IMR-90 (cell line): Measurements from ENCODE around the gene IL13. TPM values are rescaled to one million over a fixed set of nuclear protein-coding genes. Genes with fewer than 3 reads are reported as not detected.

ENCODE experiments used
- ATAC-seq: fragments of 200-7000 bp; cut with Tn5 transposase; 2 replicates; pipeline ENCODE4 v1.9.1; 2020; ENCODE audit warnings: low read depth, mild to moderate bottlenecking, moderate library complexity
- BruUV-seq: library from RNA; stranded (reverse); fragments of 400-500 nt; replicated peaks from 2 replicates; lab custom pipeline; 2021; lab: Mats Ljungman, UMichigan
- CTCF ChIA-PET: fragments of 300-600 bp; formaldehyde crosslinking; extraction: SDS; loops from one replicate; lab custom pipeline; 2021; ENCODE audit warnings: antibody characterized with exemption; lab: Yijun Ruan, JAX
- POLR2A ChIA-PET: fragments of 300-600 bp; sonication (Branson Sonifier 250); formaldehyde crosslinking; loops from one replicate; lab custom pipeline; 2022; ENCODE audit warnings: antibody characterized with exemption; ENCODE audit not compliant: unreplicated experiment; lab: Charles Lee
- DNase-seq: peaks from one replicate; pipeline ENCODE4 v3.0.0; 2013
- H2AFZ ChIP-seq: replicated peaks from 2 replicates; pipeline ENCODE3; 2013; ENCODE audit warnings: low read length, mild to moderate bottlenecking; ENCODE audit not compliant: poor library complexity
- H2AK5ac ChIP-seq: 2 replicates; pipeline ENCODE4 v1.6.1; 2013; ENCODE audit warnings: low read depth, low read length, inconsistent platforms
- H2AK9ac ChIP-seq: replicated peaks from 2 replicates; pipeline ENCODE3; 2013; ENCODE audit warnings: mild to moderate bottlenecking, low read depth, low read length, moderate library complexity; ENCODE audit not compliant: poor library complexity
- H2BK120ac ChIP-seq: 2 replicates; pipeline ENCODE4 v1.6.1; 2013; ENCODE audit warnings: low read depth, low read length, inconsistent platforms
- H2BK15ac ChIP-seq: 3 replicates; pipeline ENCODE4 v1.6.1; 2013; ENCODE audit warnings: low read depth, low read length, inconsistent platforms
- H2BK20ac ChIP-seq: 2 replicates; pipeline ENCODE4 v1.6.1; 2013; ENCODE audit warnings: low read depth, mild to moderate bottlenecking, inconsistent platforms, low read length, moderate library complexity
- H2BK5ac ChIP-seq: 2 replicates; pipeline ENCODE4 v1.6.1; 2013; ENCODE audit warnings: mild to moderate bottlenecking, low read depth, low read length, inconsistent platforms; ENCODE audit not compliant: poor library complexity, severe bottlenecking
- H3K14ac ChIP-seq: replicated peaks from 2 replicates; pipeline ENCODE4 v1.6.1; 2013; ENCODE audit warnings: low read depth, low read length, inconsistent platforms
- H3K18ac ChIP-seq: 2 replicates; pipeline ENCODE4 v1.6.1; 2013; ENCODE audit warnings: low read depth, low read length, control low read depth
- H3K23ac ChIP-seq: 2 replicates; pipeline ENCODE4 v1.6.1; 2013; ENCODE audit warnings: low read depth, low read length, inconsistent platforms
- H3K27ac ChIP-seq: 2 replicates; pipeline ENCODE4 v1.5.1; 2013; ENCODE audit warnings: mild to moderate bottlenecking, control low read depth, low read length; ENCODE audit not compliant: insufficient read depth
- H3K27me3 ChIP-seq: 2 replicates; pipeline ENCODE4 v1.6.1; 2013; ENCODE audit warnings: low read length; ENCODE audit not compliant: control insufficient read depth, insufficient read depth
- H3K36me3 ChIP-seq: 2 replicates; pipeline ENCODE4 v1.6.1; 2013; ENCODE audit warnings: low read length, mixed read lengths; ENCODE audit not compliant: control insufficient read depth, insufficient read depth
- H3K4ac ChIP-seq: 2 replicates; pipeline ENCODE4 v1.6.1; 2013; ENCODE audit warnings: low read depth, low read length, inconsistent platforms
- H3K4me1 ChIP-seq: 2 replicates; pipeline ENCODE4 v1.6.1; 2013; ENCODE audit warnings: low read length, mixed read lengths; ENCODE audit not compliant: control insufficient read depth, insufficient read depth
- H3K4me2 ChIP-seq: 2 replicates; pipeline ENCODE4 v1.6.1; 2013; ENCODE audit warnings: low read depth, mild to moderate bottlenecking, control low read depth, low read length, moderate library complexity
- H3K4me3 ChIP-seq: 2 replicates; pipeline ENCODE4 v1.5.1; 2013; ENCODE audit warnings: low read depth, mild to moderate bottlenecking, control low read depth, low read length, moderate library complexity; ENCODE audit not compliant: insufficient read depth
- H3K56ac ChIP-seq: 2 replicates; pipeline ENCODE4 v1.6.1; 2013; ENCODE audit warnings: low read length, inconsistent platforms; ENCODE audit not compliant: insufficient read depth; ENCODE audit errors: extremely low read depth
- H3K79me1 ChIP-seq, 2 experiments: 2 replicates each; pipeline ENCODE4 v1.6.1; 2013; ENCODE audit warnings: low read length in 2 of 2, inconsistent platforms in 1 of 2, low read depth in 1 of 2
- H3K9ac ChIP-seq: 2 replicates; pipeline ENCODE4 v1.6.1; 2013; ENCODE audit warnings: low read depth, low read length, control low read depth
- H3K9me1 ChIP-seq: 2 replicates; pipeline ENCODE4 v1.6.1; 2013; ENCODE audit warnings: low read length, inconsistent platforms; ENCODE audit not compliant: insufficient read depth
- H3K9me3 ChIP-seq: 2 replicates; pipeline ENCODE4 v1.6.1; 2013; ENCODE audit warnings: low read length; ENCODE audit not compliant: control insufficient read depth, insufficient read depth
- H4K20me1 ChIP-seq: 2 replicates; pipeline ENCODE4 v1.6.1; 2013; ENCODE audit warnings: low read length, inconsistent platforms; ENCODE audit not compliant: insufficient read depth
- H4K5ac ChIP-seq: 2 replicates; pipeline ENCODE4 v1.6.1; 2013; ENCODE audit warnings: mild to moderate bottlenecking, low read depth, low read length, control low read depth
- H4K8ac ChIP-seq, 2 experiments: 2 replicates each; pipeline ENCODE4 v1.6.1; 2013; ENCODE audit warnings: low read depth in 2 of 2, low read length in 2 of 2, control low read depth in 1 of 2, inconsistent platforms in 1 of 2
- H4K91ac ChIP-seq: 2 replicates; pipeline ENCODE4 v1.6.1; 2013; ENCODE audit warnings: low read depth, low read length, inconsistent platforms; ENCODE audit not compliant: insufficient read depth
- BHLHE40 ChIP-seq: fragments of 150-350 bp; IDR thresholded peaks from 2 replicates; pipeline ENCODE4 v1.6.1; 2016; ENCODE audit warnings: mild to moderate bottlenecking, low read depth, low read length
- CEBPB ChIP-seq: IDR thresholded peaks from 2 replicates; pipeline ENCODE4 v1.6.1; 2012; ENCODE audit warnings: low read depth, low read length, improper control_type of control experiment
- MAFK ChIP-seq: IDR thresholded peaks from 2 replicates; pipeline ENCODE4 v1.6.1; 2012; ENCODE audit warnings: low read depth, low read length, improper control_type of control experiment
- MXI1 ChIP-seq: IDR thresholded peaks from 2 replicates; pipeline ENCODE4 v1.6.1; 2012; ENCODE audit warnings: low read depth, mild to moderate bottlenecking, low read length, moderate library complexity, borderline replicate concordance
- NFE2L2 ChIP-seq: fragments of 150-350 bp; IDR thresholded peaks from 2 replicates; pipeline ENCODE4 v1.6.1; 2016; ENCODE audit warnings: low read depth, mild to moderate bottlenecking, low read length
- POLR2A ChIP-seq: IDR thresholded peaks from 2 replicates; pipeline ENCODE4 v1.6.1; 2012; ENCODE audit warnings: mild to moderate bottlenecking, low read depth, low read length
- RAD21 ChIP-seq: IDR thresholded peaks from 2 replicates; pipeline ENCODE4 v1.6.1; 2012; ENCODE audit warnings: low read length, improper control_type of control experiment
- RCOR1 ChIP-seq: IDR thresholded peaks from 2 replicates; pipeline ENCODE4 v1.6.1; 2012; ENCODE audit warnings: mild to moderate bottlenecking, low read length, improper control_type of control experiment; ENCODE audit not compliant: insufficient replicate concordance
- RFX5 ChIP-seq: IDR thresholded peaks from 2 replicates; pipeline ENCODE4 v1.8.0; 2012; ENCODE audit warnings: low read depth, mild to moderate bottlenecking, low read length, moderate library complexity
- WGBS, 2 experiments: methylation state at CpG; one replicate each; pipeline versions ENCODE4 v1.1.5 to v1.1.7; 2013; ENCODE audit warnings: missing lambda C conversion rate in 2 of 2; ENCODE audit not compliant: insufficient read length in 1 of 2; ENCODE audit errors: extremely low coverage in 2 of 2; 5-methylcytosine and 5-hydroxymethylcytosine counted together
- dilution Hi-C: fragments of 300-500 bp; cut with HindIII; formaldehyde crosslinking; loops from one replicate; pipeline ENCODE4 v1.14.3; 2018; ENCODE audit warnings: low sequenced_read_pairs; ENCODE audit not compliant: unreplicated experiment
- in situ Hi-C: fragments of 300-500 bp; cut with MboI; formaldehyde crosslinking; loops from 3 replicates; pipeline ENCODE4 v1.14.3; 2019; ENCODE audit warnings: low sequenced_read_pairs, inconsistent platforms, mixed read lengths
- intact Hi-C: fragments of 100-400 bp; cut with micrococcal nuclease; formaldehyde crosslinking; loops from 2 replicates; pipeline ENCODE4 v1.10.0; 2022
- polyA plus RNA-seq, 3 experiments: library from polyadenylated mRNA; depleted of rRNA; stranded (reverse); fragments of >200 nt; gene quantifications; 2 replicates each; pipeline ENCODE4 v1.2.3, GENCODE V29; 2012; ENCODE audit warnings: low replicate concordance in 1 of 3
- total RNA-seq: library from RNA; depleted of rRNA; stranded (reverse); fragments of >200 nt; gene quantifications from 2 replicates; pipeline ENCODE4 v1.2.3, GENCODE V29; 2012
- TF ChIP-seq, protein P1 (sequence below): fragments of 150-350 bp; IDR thresholded peaks from 2 replicates; pipeline ENCODE4 v1.6.1; 2017; ENCODE audit warnings: mild to moderate bottlenecking, antibody characterized with exemption, low read length, low read depth
- TF ChIP-seq, protein P2 (sequence below): fragments of 150-350 bp; IDR thresholded peaks from 2 replicates; pipeline ENCODE4 v1.6.1; 2016; ENCODE audit warnings: low read depth, mild to moderate bottlenecking, low read length, moderate library complexity, borderline replicate concordance
- TF ChIP-seq, protein P3 (sequence below): conservative IDR thresholded peaks from 2 replicates; pipeline ENCODE4 v1.5.1; 2012; ENCODE audit warnings: mild to moderate bottlenecking, low read depth, low read length, improper control_type of control experiment

IL13 gene
- total and polyA plus RNA-seq, 2 of the 4 experiments (the other 2 are of a cell fraction) = not detected

DNA sequence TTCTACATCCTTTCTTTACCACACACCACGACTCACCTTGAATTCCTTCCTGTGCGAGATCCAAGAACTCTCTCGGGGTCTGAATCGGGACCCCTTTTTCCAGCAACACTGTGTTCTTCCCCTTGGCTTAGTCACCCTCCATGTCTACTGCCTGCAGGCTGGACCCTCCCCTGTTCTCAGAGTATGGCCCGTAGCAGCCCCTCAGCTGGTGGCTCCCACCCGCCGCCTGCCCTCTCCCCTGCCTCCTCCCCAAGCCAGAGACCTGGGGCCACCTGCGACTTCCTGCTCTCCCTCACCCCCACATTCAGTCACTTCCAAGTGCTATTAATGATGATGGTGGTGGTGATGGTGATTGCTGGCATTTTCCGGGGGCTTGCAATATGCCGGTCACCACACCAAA, 9.3 kb downstream of the IL13 start:
- Histone ChIP-seq H2AK9ac (no peak overlapping the region), H4K91ac (no peak overlapping the region), H3K79me1 (no peaks in the 10 kb centered on the region), H4K5ac (no peak overlapping the region), H4K8ac (no peak overlapping the region), H2BK20ac (no peak overlapping the region), H3K4me3 (no peak overlapping the region), H3K23ac (no peak overlapping the region), H3K4me2 (no peak overlapping the region), H3K9ac (no peak overlapping the region), H3K36me3 (no peaks in the 10 kb centered on the region), H2BK120ac (no peak overlapping the region), H3K9me3 (no peaks in the 10 kb centered on the region), H3K18ac (no peak overlapping the region), H2AK5ac (no peak overlapping the region), H3K56ac (no peak overlapping the region), H4K20me1 (no peaks in the 10 kb centered on the region), H2BK5ac (no peak overlapping the region), H3K4me1 (peaks cover 3% of the 10 kb centered on the region; the same call in 1 of the 2 replicates), H3K27me3 (no peaks in the 10 kb centered on the region), H3K4ac (no peak overlapping the region), H3K14ac (no peak overlapping the region), H2BK15ac (no peak overlapping the region), H3K9me1 (no peaks in the 10 kb centered on the region), H3K27ac (no peak overlapping the region), H2AFZ (no peak overlapping the region)
- POLR2A ChIA-PET = no interaction called here
- CTCF ChIA-PET = no interaction called here
- ATAC-seq = no peak
- no CpG with 5 or more reads among the region's 10 CpGs for WGBS, 2 experiments
- dilution Hi-C loops (no loop called here), intact Hi-C loops (no loop called here), in situ Hi-C loops (no loop called here)
- BruUV-seq = no TSS peak
- no peak for DNase-seq
- TF ChIP-seq, protein P1, sequence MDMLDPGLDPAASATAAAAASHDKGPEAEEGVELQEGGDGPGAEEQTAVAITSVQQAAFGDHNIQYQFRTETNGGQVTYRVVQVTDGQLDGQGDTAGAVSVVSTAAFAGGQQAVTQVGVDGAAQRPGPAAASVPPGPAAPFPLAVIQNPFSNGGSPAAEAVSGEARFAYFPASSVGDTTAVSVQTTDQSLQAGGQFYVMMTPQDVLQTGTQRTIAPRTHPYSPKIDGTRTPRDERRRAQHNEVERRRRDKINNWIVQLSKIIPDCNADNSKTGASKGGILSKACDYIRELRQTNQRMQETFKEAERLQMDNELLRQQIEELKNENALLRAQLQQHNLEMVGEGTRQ = no peak
- TF ChIP-seq NFE2L2 (no peak), RCOR1 (no peak), RAD21 (no peak), MAFK (no peak), BHLHE40 (no peak), CEBPB (no peak), RFX5 (no peak), POLR2A (no peak), MXI1 (no peak)
- TF ChIP-seq, protein P2, sequence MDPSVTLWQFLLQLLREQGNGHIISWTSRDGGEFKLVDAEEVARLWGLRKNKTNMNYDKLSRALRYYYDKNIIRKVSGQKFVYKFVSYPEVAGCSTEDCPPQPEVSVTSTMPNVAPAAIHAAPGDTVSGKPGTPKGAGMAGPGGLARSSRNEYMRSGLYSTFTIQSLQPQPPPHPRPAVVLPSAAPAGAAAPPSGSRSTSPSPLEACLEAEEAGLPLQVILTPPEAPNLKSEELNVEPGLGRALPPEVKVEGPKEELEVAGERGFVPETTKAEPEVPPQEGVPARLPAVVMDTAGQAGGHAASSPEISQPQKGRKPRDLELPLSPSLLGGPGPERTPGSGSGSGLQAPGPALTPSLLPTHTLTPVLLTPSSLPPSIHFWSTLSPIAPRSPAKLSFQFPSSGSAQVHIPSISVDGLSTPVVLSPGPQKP = no peak
- TF ChIP-seq, protein P3, sequence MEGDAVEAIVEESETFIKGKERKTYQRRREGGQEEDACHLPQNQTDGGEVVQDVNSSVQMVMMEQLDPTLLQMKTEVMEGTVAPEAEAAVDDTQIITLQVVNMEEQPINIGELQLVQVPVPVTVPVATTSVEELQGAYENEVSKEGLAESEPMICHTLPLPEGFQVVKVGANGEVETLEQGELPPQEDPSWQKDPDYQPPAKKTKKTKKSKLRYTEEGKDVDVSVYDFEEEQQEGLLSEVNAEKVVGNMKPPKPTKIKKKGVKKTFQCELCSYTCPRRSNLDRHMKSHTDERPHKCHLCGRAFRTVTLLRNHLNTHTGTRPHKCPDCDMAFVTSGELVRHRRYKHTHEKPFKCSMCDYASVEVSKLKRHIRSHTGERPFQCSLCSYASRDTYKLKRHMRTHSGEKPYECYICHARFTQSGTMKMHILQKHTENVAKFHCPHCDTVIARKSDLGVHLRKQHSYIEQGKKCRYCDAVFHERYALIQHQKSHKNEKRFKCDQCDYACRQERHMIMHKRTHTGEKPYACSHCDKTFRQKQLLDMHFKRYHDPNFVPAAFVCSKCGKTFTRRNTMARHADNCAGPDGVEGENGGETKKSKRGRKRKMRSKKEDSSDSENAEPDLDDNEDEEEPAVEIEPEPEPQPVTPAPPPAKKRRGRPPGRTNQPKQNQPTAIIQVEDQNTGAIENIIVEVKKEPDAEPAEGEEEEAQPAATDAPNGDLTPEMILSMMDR = no peak
